ENCODE data around the gene SLC23A1. TPM values are rescaled to one million over a fixed set of nuclear protein-coding genes. Genes with fewer than 3 reads are reported as not detected.
"Not testable (repeated sequence)": the region's sequence is repeated elsewhere in the genome, so short reads cannot be mapped to it uniquely, and the experiment has no call there.

SLC23A1 gene
- total RNA-seq, 1 donor from 2014 or later, result 0.30 TPM

GRCh38 chr5:139369181-139369580 lies 13.9 kb downstream of the SLC23A1 start:
- no peak for DNase-seq

GRCh38 chr5:139368613-139369012 lies 14.5 kb downstream of the SLC23A1 start:
- DNase-seq, result no peak

GRCh38 chr5:139364466-139364865 lies 18.6 kb downstream of the SLC23A1 start:
- no peak for DNase-seq

GRCh38 chr5:139363937-139364336 lies 19.2 kb downstream of the SLC23A1 start:
- DNase-seq, result no peak

- no peak for DNase-seq
These were observed 21.2 kb downstream of the SLC23A1 start for GRCh38 chr5:139361835-139362429.

GRCh38 chr5:139360384-139360783 lies 22.7 kb downstream of the SLC23A1 start:
- no peak for DNase-seq

- DNase-seq, result no peak
These were observed 25.0 kb downstream of the SLC23A1 start for GRCh38 chr5:139358064-139358463.

- DNase-seq, result not testable (repeated sequence)
These were observed 27.2 kb downstream of the SLC23A1 start for GRCh38 chr5:139355900-139356299.

- DNase-seq, result no peak
These were observed 28.9 kb downstream of the SLC23A1 start for GRCh38 chr5:139354186-139354585.

- DNase-seq, result not testable (repeated sequence)
These were observed 35.2 kb downstream of the SLC23A1 start for GRCh38 chr5:139347863-139348262.

GRCh38 chr5:139345442-139345841 lies 37.7 kb downstream of the SLC23A1 start:
- not testable (repeated sequence) for DNase-seq

GRCh38 chr5:139344177-139344576 lies 38.9 kb downstream of the SLC23A1 start:
- no peak for DNase-seq

GRCh38 chr5:139343476-139343875 lies 39.6 kb downstream of the SLC23A1 start:
- DNase-seq, result no peak

- DNase-seq, result no peak
These were observed 40.7 kb downstream of the SLC23A1 start for GRCh38 chr5:139342423-139342723.

GRCh38 chr5:139341689-139342422 lies 41.2 kb downstream of the SLC23A1 start, which contains the start of gene PAIP2:
PAIP2 (plus strand) TSS chr5:139341854; CDS start chr5:139363785, 21,931 bp downstream.
- DNase-seq, result peak; percentile 98

- no peak for DNase-seq
These were observed 41.9 kb downstream of the SLC23A1 start for GRCh38 chr5:139341187-139341688.

- DNase-seq, result no peak
These were observed 43.0 kb downstream of the SLC23A1 start for GRCh38 chr5:139340051-139340450.

GRCh38 chr5:139335811-139336210 lies 47.3 kb downstream of the SLC23A1 start:
- DNase-seq, result no peak

Other genes with a start within 250 kb of the SLC23A1 start
- gene SIL1, start 184.9 kb downstream of the SLC23A1 start, total RNA-seq, result 29.8 TPM
- 271 TPM for gene MATR3, start 89.6 kb downstream of the SLC23A1 start, total RNA-seq
- 76.0 TPM for gene PAIP2, start 41.4 kb downstream of the SLC23A1 start, total RNA-seq
- 0.89 TPM for gene MZB1, start 6.6 kb upstream of the SLC23A1 start, total RNA-seq
- gene PROB1, start 11.8 kb upstream of the SLC23A1 start, total RNA-seq, result 1.7 TPM
- 3.5 TPM for gene SPATA24, start 20.8 kb upstream of the SLC23A1 start, total RNA-seq
- gene DNAJC18, start 56.2 kb upstream of the SLC23A1 start, total RNA-seq, result 6.6 TPM
- gene ECSCR, start 79.4 kb upstream of the SLC23A1 start, total RNA-seq, result 11.9 TPM
- gene SMIM33, start 87.7 kb upstream of the SLC23A1 start, total RNA-seq, result not detected
- 16.6 TPM for gene STING1, start 99.5 kb upstream of the SLC23A1 start, total RNA-seq
- gene UBE2D2, start 178.0 kb upstream of the SLC23A1 start, total RNA-seq, result 69.8 TPM